K562 (cell line): Measurements from ENCODE around the gene JPH4. TPM values are rescaled to one million over a fixed set of nuclear protein-coding genes. Genes with fewer than 3 reads are reported as not detected.

Experiments used
- BCOR ChIP-seq: fragments of 450-650 bp; IDR thresholded peaks from 2 replicates; pipeline ENCODE4 v1.6.1; 2016
- BRF1 ChIP-seq: IDR thresholded peaks from 3 replicates; pipeline ENCODE4 v1.6.1; 2011; ENCODE audit warnings: borderline replicate concordance, mild to moderate bottlenecking; ENCODE audit not compliant: insufficient read length; ENCODE audit errors: extremely low read depth
- CCAR2 ChIP-seq: fragments of 200-400 bp; formaldehyde crosslinking; IDR thresholded peaks from 2 replicates; pipeline ENCODE4 v1.6.1; 2017; ENCODE audit warnings: mild to moderate bottlenecking, low read depth, low read length
- CREBBP ChIP-seq: IDR thresholded peaks from one replicate; pipeline ENCODE4 v1.6.1; 2012; ENCODE audit warnings: low read depth, mild to moderate bottlenecking, control low read depth, inconsistent platforms, low read length
- HMGXB4 ChIP-seq: sonication (generic); formaldehyde crosslinking; IDR thresholded peaks from 2 replicates; pipeline ENCODE4 v1.8.1; 2023; ENCODE audit warnings: mild to moderate bottlenecking, missing genetic modification reagents
- JUNB ChIP-seq: fragments of 450-650 bp; formaldehyde crosslinking; conservative IDR thresholded peaks from 2 replicates; pipeline ENCODE4 v1.4.0; 2020; ENCODE audit warnings: mild to moderate bottlenecking
- MAX ChIP-seq: sonication (generic); formaldehyde crosslinking; IDR thresholded peaks from 2 replicates; pipeline ENCODE4 v1.9.0; 2022; ENCODE audit warnings: mild to moderate bottlenecking, missing genetic modification reagents
- POLR3G ChIP-seq: IDR thresholded peaks from 2 replicates; pipeline ENCODE4 v1.6.1; 2011; ENCODE audit not compliant: insufficient read length, insufficient replicate concordance; ENCODE audit errors: extremely low read depth
- RBM25 ChIP-seq: fragments of 200-400 bp; formaldehyde crosslinking; IDR thresholded peaks from 2 replicates; pipeline ENCODE4 v1.6.1; 2018; ENCODE audit warnings: low read length, low read depth, moderate library complexity; ENCODE audit not compliant: severe bottlenecking
- ZBED1 ChIP-seq: IDR thresholded peaks from 2 replicates; pipeline ENCODE4 v1.6.1; 2014
- ZNF134 ChIP-seq: fragments of 250-450 bp; sonication (Bioruptor Pico); conservative IDR thresholded peaks from 2 replicates; pipeline ENCODE4 v1.4.0; 2020
- ZNF143 ChIP-seq: sonication (generic); formaldehyde crosslinking; IDR thresholded peaks from 2 replicates; pipeline ENCODE4 v1.9.0; 2022; ENCODE audit warnings: mild to moderate bottlenecking, missing genetic modification reagents
- ZNF609 ChIP-seq: sonication (generic); formaldehyde crosslinking; IDR thresholded peaks from 2 replicates; pipeline ENCODE4 v1.8.1; 2023; ENCODE audit warnings: missing genetic modification reagents, mild to moderate bottlenecking, borderline replicate concordance
- polyA plus RNA-seq, 8 experiments: library from polyadenylated mRNA; depleted of rRNA in 4 of 8; stranded (reverse) in 5 of 8; unstranded in 3 of 8; fragments of >200 nt; fragmentation: Nextera tagmentation in 2 of 8; fragmentation: Illumina TruSeq in 1 of 8; extraction: Ambion mirVana in 2 of 8; extraction: Trizol in 1 of 8; gene quantifications; 2 replicates each; pipeline versions ENCODE4 v1.2.1 to v1.2.3, GENCODE V29; 2011 to 2014; ENCODE audit warnings: inconsistent platforms in 1 of 8, missing spikeins in 1 of 8
- total RNA-seq, 7 experiments: library from RNA; depleted of rRNA in 6 of 7; stranded (reverse); fragments of >200 nt in 6 of 7; fragmentation: Illumina TruSeq in 2 of 7; extraction: Trizol in 2 of 7; gene quantifications; 2 replicates each; pipeline versions ENCODE4 v1.2.1 to v1.2.3, GENCODE V29; 2011 to 2021; ENCODE audit warnings: low replicate concordance in 1 of 7
- TF ChIP-seq, protein P1 (sequence below): sonication (generic); formaldehyde crosslinking; IDR thresholded peaks from 2 replicates; pipeline ENCODE4 v1.8.0; 2022; ENCODE audit warnings: mild to moderate bottlenecking, missing genetic modification reagents
- TF ChIP-seq, protein P2 (sequence below): fragments of 250-450 bp; sonication (Bioruptor Pico); IDR thresholded peaks from 2 replicates; pipeline ENCODE4 v1.5.0; 2022; ENCODE audit warnings: mild to moderate bottlenecking
- TF ChIP-seq, protein P3 (sequence below), 3 experiments: fragments of 200-800 bp in 1 of 3; sonication (Bioruptor generic) in 1 of 3; sonication (generic) in 1 of 3; formaldehyde crosslinking in 1 of 3; IDR thresholded peaks; 2 replicates each; pipeline versions ENCODE4 v1.6.1 to v1.8.0; 2016 to 2022; ENCODE audit warnings: mild to moderate bottlenecking in 2 of 3, missing compliant biosample characterization in 2 of 3, missing genetic modification characterization in 2 of 3, missing genetic modification reagents in 1 of 3

Gene JPH4
- total and polyA plus RNA-seq, 9 of the 15 experiments (the other 6 are each of a cell fraction or from before 2014, with no cell fraction given): 0.04 to 0.13 (median 0.06) TPM; not detected in 5

GRCh38 chr14:23567186-23568020, 11.2 kb downstream of the JPH4 start, which contains the start of gene AP1G2 (continued):
- TF ChIP-seq HMGXB4 (CRISPR knock-in tag): no peak
- TF ChIP-seq POLR3G: no peak
- TF ChIP-seq, protein P1, sequence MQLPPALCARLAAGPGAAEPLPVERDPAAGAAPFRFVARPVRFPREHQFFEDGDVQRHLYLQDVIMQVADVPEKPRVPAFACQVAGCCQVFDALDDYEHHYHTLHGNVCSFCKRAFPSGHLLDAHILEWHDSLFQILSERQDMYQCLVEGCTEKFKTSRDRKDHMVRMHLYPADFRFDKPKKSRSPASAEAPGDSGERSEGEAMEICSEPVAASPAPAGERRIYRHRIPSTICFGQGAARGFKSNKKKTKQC (CRISPR knock-in tag): no peak
- no peak for TF ChIP-seq ZNF134 (CRISPR knock-in tag)
- no peak for TF ChIP-seq ZBED1
- no peak for TF ChIP-seq RBM25
- TF ChIP-seq ZNF143: no peak
- TF ChIP-seq MAX (CRISPR knock-in tag): no peak
- TF ChIP-seq BRF1: no peak
- TF ChIP-seq BCOR: peak; percentile 31
- no peak for TF ChIP-seq CCAR2
- no peak for TF ChIP-seq CREBBP
- TF ChIP-seq ZNF609 (CRISPR knock-in tag): no peak
- no peak for TF ChIP-seq JUNB (CRISPR knock-in tag)
- TF ChIP-seq, protein P2, sequence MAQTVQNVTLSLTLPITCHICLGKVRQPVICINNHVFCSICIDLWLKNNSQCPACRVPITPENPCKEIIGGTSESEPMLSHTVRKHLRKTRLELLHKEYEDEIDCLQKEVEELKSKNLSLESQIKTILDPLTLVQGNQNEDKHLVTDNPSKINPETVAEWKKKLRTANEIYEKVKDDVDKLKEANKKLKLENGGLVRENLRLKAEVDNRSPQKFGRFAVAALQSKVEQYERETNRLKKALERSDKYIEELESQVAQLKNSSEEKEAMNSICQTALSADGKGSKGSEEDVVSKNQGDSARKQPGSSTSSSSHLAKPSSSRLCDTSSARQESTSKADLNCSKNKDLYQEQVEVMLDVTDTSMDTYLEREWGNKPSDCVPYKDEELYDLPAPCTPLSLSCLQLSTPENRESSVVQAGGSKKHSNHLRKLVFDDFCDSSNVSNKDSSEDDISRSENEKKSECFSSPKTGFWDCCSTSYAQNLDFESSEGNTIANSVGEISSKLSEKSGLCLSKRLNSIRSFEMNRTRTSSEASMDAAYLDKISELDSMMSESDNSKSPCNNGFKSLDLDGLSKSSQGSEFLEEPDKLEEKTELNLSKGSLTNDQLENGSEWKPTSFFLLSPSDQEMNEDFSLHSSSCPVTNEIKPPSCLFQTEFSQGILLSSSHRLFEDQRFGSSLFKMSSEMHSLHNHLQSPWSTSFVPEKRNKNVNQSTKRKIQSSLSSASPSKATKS (CRISPR knock-in tag): no peak
- TF ChIP-seq, protein P3, sequence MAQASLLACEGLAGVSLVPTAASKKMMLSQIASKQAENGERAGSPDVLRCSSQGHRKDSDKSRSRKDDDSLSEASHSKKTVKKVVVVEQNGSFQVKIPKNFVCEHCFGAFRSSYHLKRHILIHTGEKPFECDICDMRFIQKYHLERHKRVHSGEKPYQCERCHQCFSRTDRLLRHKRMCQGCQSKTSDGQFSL (CRISPR knock-in tag; IDR thresholded peaks at IDR 0.05): no peak
- TF ChIP-seq, protein P3 (tag; IDR thresholded peaks at IDR 0.05): no peak
